ENCODE measurements around the gene ABCC1. TPM values are rescaled to one million over a fixed set of nuclear protein-coding genes. Genes with fewer than 3 reads are reported as not detected.

Gene ABCC1
- total RNA-seq, 1 experiment from 2014 or later: 56.4 TPM

DNA sequence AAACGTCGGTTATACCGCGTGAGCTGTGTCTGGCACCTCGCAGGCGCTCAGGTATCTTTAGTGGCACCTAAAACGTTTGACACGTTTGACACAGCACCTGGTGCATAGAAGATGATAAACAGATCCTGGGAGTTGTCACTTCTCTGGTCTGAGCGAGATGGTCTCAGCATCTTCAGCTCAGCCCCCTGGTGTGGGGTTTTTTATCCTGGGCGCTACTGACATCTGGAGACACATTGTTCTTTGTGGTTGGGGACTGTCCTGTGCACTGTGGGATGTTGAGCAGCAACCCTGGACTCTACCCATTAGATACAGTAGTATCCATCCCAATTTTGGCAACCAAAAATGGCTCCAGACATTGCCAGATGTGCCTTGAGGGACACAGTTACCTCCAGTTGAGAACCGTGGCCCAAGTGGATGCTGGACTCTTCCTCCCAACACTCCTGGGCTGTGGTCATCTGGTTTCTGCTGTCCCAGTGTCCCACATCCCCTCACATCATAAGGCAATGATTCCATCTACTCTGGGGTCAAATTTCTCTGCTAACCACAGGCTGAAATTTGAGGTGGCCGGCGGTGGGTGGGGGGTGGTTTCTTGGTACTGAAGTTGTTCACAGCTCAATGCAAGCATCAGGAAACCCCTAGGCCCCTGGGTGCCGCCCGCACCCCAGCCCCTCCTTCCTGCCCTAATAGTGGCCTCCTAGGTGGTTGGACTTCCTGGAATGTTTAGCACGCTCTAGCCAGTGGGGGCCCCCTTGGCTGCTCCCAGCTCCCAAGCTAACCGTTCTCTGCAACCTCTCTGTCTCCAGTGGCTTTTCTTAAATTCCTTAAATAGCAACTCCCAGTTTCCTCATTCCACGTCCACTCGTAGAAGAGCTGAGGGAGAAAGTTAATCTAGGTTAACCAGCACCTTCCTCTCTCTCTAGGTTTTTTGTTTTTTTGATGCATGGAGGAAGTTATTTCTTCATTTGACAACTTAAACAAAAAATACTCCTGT is 124.8 kb downstream of the ABCC1 start:
- H2AK5ac ChIP-seq (ENCODE audit: insufficient read length, low read length): no peak overlapping the region
- no peak overlapping the region for H3K9ac ChIP-seq (ENCODE audit: extremely low read depth, insufficient read length, low read length)
- H3T11ph ChIP-seq (ENCODE audit: low read length): no peak overlapping the region
- H4K20me1 ChIP-seq (ENCODE audit: control insufficient read depth, insufficient read depth, insufficient read length): no peaks in the 10 kb centered on the region
- H3K79me1 ChIP-seq (ENCODE audit: insufficient read depth, low read depth, low read length, poor library complexity, severe bottlenecking): no peaks in the 10 kb centered on the region
- Mint-ChIP-seq H3K4me1 (peaks cover 19% of the 10 kb centered on the region in 2 experiments), H3K27ac (peak overlapping the region; percentile 85 to 95 (median 87)), H3K4me3 (no peak overlapping the region), H3K27me3 (ENCODE audit: low read depth) (no peaks in the 10 kb centered on the region; the same call in 1 of the 2 replicates), H3K36me3 (ENCODE audit: insufficient read depth in 1 of 3, low read depth in 3 of 3) (peaks cover 19 to 80% (median 50%) of the 10 kb centered on the region in 3 experiments), H3K9me3 (no peaks in the 10 kb centered on the region)
- H2AFZ ChIP-seq (ENCODE audit: low read length): no peak overlapping the region
- no CpG with 5 or more reads among the region's 19 CpGs for WGBS (ENCODE audit: extremely low coverage, insufficient read length, low lambda C conversion rate)
- no peak overlapping the region for H3K18ac ChIP-seq (ENCODE audit: insufficient read length, low read depth, low read length)
- H2BK12ac ChIP-seq (ENCODE audit: insufficient read length, low read depth, low read length): no peak overlapping the region
- H3K56ac ChIP-seq (ENCODE audit: insufficient read length, low read depth, low read length): no peak overlapping the region
- H2BK120ac ChIP-seq (ENCODE audit: low read depth, low read length, poor library complexity, severe bottlenecking): no peak overlapping the region
- H3K14ac ChIP-seq (ENCODE audit: insufficient read depth, low read length): no peak overlapping the region
- no peak overlapping the region for H4K8ac ChIP-seq (replicated peaks; ENCODE audit: insufficient read length, low read depth, low read length)
- no peaks in the 10 kb centered on the region for H3K23me2 ChIP-seq (ENCODE audit: insufficient read length, low read depth, low read length, poor library complexity, severe bottlenecking)
- no peak overlapping the region for H3K27ac ChIP-seq (ENCODE audit: insufficient read length, low read depth, low read length)
- DNase-seq: peak; percentile 61
- H3K4ac ChIP-seq (ENCODE audit: low read depth, low read length): no peak overlapping the region
- no peak overlapping the region for H3K23ac ChIP-seq (ENCODE audit: insufficient read length, low read depth, low read length)
- no peak overlapping the region for H4K5ac ChIP-seq (ENCODE audit: insufficient read length, low read depth, low read length)
- no peaks in the 10 kb centered on the region for H3K79me2 ChIP-seq (ENCODE audit: insufficient read depth, low read length)
- no peak for TF ChIP-seq CTCF (conservative IDR thresholded peaks at IDR 0.05)
- no peak overlapping the region for H4K91ac ChIP-seq (ENCODE audit: insufficient read length, low read depth, low read length)
- H2BK15ac ChIP-seq (ENCODE audit: low read depth, low read length): no peak overlapping the region
- no peaks in the 10 kb centered on the region for H3K27me3 ChIP-seq (ENCODE audit: insufficient read depth, low read length)
- H3K4me1 ChIP-seq (ENCODE audit: insufficient read depth, low read length): peaks cover 4% of the 10 kb centered on the region; the same call in 1 of the 2 replicates
- H3K9me3 ChIP-seq (ENCODE audit: control insufficient read depth, low read depth, low read length): no peaks in the 10 kb centered on the region
- no peak overlapping the region for H3K4me2 ChIP-seq (ENCODE audit: insufficient read depth, insufficient read length, low read length)
- H2BK5ac ChIP-seq (ENCODE audit: insufficient read length, low read length): no peak overlapping the region
- H2BK20ac ChIP-seq (ENCODE audit: low read depth, low read length, poor library complexity, severe bottlenecking): no peak overlapping the region
